ENCODE data around the gene NOX5.

GRCh38 chr15:69100821-69101220 is 86.3 kb downstream of the NOX5 start:
- TF ChIP-seq, protein P1, sequence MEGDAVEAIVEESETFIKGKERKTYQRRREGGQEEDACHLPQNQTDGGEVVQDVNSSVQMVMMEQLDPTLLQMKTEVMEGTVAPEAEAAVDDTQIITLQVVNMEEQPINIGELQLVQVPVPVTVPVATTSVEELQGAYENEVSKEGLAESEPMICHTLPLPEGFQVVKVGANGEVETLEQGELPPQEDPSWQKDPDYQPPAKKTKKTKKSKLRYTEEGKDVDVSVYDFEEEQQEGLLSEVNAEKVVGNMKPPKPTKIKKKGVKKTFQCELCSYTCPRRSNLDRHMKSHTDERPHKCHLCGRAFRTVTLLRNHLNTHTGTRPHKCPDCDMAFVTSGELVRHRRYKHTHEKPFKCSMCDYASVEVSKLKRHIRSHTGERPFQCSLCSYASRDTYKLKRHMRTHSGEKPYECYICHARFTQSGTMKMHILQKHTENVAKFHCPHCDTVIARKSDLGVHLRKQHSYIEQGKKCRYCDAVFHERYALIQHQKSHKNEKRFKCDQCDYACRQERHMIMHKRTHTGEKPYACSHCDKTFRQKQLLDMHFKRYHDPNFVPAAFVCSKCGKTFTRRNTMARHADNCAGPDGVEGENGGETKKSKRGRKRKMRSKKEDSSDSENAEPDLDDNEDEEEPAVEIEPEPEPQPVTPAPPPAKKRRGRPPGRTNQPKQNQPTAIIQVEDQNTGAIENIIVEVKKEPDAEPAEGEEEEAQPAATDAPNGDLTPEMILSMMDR (IDR thresholded peaks at IDR 0.05; ENCODE audit: insufficient read depth, low read depth, low read length), result no peak
- TF ChIP-seq EZH2 (IDR thresholded peaks at IDR 0.05; ENCODE audit: insufficient read depth, low read length), result no peak
